GM18858 (cell line): ENCODE data around the gene ZNF37A.
"Not testable (repeated sequence)": the region's sequence is repeated elsewhere in the genome, so short reads cannot be mapped to it uniquely, and the experiment has no call there.

Experiments
- ATAC-seq: cut with Tn5 transposase; IDR thresholded peaks from one replicate; pipeline ENCODE4 v1.9.1; 2021; ENCODE audit not compliant: unreplicated experiment

Gene ZNF37A

DNA sequence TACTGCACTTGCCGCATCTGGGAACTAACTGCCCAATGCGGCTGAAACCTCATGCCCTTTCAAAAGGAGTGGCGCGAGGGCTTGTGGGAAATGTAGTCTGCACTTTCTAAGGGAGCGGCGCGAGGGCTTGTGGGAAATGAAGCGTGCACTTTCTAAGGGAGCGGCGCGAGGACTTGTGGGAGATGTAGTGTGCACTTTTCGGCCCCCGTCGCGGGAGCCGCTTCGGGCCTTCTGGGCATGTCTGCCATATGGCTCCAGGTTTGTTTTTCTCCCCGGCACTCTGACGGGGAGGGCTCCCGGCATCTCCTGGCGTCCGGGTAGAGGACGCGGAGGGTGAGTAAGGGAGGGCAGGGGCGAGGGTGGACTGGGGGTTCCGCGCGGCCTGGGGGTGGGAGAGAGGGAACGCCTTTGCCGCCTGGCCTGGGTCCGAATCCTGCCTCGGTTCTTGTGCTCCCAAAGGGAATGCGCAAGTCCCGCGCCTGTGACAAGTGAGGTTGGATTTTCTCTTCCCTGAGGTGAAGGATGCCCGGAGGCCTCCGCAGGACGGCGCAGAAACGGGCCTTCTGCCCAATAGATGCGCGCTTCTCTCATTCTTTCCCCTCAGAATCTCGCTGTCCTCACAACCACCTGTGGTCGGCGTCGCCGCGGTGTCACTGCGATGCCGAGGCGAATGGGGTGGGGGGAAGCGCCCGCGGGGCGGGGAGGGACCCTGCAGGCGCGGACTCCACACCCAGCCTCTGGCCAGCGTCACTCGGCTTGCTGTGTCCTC is at the start of gene ZNF37A:
Gene ZNF37A (plus strand): TSS at position 180 of the 769 bp plus-strand sequence. CDS start 2,281 bp downstream, outside the sequence.
- ATAC-seq, result peak; percentile 98

DNA sequence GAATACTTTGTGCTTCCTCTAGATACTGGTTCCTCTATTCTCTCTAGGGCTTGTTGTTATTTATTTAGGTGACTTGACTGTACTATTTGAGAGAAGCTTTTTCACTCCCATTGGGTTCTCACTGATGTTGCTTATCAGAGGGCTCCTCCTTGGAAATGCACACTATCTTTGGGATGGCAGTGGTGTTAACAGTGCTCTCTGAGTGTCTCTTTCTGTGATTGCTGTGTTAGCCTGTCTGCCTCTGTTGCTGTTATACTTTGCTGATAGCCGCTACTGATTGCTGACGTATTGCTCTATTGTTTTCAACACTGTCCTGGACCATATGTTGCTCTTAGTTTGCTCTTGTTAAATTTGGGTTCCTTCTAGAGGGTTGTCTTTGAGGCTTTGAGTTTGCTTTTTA is 49.0 kb upstream of the ZNF37A start:
- no peak for ATAC-seq

DNA sequence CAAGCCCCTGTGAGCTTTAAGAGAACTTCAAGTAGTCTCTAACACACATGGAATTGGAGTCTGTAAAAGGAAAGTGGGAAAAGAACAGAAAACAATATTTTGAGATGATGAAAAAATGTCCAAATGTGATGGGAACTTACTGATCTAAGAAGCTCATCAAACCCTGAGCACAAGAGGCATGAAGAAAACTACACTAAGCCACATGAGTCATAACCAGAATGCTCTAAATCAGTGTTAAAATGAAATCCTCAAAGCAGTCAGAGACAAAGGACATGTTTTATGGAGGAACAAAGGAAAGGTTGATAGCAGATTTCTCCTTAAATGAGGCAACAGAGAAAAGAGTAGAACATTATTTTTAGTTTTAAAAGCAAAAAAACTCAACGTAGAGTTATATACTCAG is 46.5 kb upstream of the ZNF37A start:
- ATAC-seq, result peak; percentile 93

DNA sequence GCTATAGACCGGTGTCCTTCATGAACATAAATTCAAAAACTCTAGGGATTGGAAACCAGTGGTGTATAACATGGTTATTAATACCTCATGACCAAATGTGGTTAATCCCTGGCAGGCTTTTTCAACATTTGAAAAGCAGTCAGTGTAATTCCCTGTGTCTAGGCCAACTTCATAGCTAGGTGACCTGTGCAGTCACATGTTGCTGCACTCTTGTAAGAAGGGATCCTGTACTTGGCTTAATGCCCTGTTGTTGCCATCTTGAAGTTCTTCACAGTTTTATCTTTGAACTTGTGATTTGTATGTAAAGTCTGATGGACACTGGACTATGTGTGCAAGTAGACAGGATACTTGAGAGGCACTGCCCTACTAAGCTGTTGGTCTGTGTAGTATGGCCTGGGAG is 43.9 kb upstream of the ZNF37A start:
- ATAC-seq, result no peak

DNA sequence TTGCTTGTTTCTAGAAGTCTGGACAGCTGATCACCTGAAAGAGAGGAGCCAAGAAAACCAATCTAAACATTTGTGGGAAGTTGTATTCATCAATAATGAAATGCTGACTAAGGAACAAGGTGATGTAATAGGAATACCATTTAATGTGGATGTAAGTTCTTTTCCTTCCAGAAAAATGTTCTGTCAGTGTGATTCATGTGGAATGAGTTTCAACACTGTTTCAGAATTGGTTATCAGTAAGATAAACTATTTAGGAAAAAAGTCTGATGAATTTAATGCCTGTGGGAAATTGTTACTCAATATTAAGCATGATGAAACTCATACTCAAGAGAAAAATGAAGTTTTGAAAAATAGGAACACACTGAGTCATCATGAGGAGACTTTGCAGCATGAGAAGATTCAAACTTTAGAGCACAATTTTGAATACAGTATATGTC is 39.8 kb upstream of the ZNF37A start:
- ATAC-seq, result no peak

DNA sequence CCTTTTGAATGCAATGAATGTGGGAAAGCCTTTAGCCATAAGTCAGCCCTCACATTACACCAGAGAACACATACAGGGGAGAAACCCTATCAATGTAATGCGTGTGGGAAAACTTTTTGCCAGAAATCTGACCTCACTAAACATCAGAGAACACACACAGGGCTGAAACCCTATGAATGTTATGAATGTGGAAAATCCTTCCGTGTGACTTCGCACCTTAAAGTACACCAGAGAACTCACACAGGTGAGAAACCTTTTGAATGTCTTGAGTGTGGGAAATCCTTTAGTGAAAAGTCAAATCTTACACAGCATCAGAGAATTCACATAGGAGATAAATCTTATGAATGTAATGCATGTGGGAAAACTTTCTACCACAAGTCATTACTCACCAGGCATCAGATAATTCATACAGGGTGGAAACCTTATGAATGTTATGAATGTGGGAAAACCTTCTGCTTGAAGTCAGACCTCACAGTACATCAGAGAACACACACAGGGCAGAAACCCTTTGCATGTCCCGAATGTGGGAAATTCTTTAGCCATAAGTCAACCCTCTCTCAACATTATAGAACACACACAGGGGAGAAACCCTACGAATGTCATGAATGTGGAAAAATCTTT is 38.8 kb upstream of the ZNF37A start:
- not testable (repeated sequence) for ATAC-seq

DNA sequence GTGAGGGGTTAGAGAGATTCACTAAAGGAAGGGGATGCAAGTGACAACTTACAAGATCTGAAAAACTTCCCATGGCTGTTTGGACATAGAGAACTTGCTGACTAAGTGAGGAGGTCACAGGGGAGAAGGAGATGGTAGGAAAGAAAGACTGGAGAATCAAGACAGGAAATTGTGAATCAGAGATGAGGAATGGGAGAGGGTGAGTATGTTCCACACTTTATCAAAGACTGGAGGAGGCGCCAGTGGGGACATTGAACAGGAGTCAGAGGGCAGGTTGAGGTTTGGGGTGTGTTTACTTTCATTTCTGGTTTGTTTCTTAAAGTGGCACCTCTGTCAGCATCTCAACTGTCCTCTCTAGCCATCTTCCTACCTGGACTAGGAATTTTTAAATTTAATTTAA is 24.5 kb upstream of the ZNF37A start:
- not testable (repeated sequence) for ATAC-seq

DNA sequence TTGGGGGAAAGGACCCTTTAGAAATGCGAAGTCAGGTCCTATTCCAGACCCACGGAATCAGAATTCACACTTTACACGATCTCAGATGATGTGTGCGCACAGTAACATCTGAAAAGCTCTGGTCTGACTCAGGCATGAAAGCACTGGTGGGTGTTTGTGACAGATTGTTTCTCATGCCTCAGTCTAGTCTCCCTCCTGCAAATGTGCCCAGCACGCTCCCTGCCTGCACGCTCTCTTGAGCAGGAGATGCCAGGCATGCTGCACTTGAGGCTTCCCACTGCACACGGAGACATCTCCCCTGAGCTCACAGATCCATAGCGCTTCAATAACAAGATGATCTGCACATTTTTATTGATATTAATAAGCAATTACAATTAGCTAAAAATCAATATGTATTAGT is 23.6 kb upstream of the ZNF37A start:
- no peak for ATAC-seq

DNA sequence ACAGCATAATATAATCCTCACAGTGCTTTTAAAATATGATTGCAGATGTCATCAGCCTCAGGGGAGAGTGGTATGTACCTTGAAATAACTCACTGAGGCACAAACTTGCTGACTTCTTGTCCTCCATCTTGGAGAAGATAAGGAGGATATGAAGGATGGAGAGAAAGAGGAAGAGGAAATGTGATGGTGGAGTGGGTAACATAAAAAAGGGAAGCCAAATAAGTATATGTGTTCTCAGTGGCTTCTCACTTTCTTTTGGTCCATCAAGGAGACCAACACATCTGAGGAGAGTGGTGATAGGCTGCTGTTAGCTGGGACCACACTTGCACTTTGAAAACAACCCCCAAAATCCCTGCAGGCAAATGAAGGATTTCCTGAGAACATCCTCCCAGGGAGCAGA is 21.6 kb upstream of the ZNF37A start:
- ATAC-seq, result no peak

DNA sequence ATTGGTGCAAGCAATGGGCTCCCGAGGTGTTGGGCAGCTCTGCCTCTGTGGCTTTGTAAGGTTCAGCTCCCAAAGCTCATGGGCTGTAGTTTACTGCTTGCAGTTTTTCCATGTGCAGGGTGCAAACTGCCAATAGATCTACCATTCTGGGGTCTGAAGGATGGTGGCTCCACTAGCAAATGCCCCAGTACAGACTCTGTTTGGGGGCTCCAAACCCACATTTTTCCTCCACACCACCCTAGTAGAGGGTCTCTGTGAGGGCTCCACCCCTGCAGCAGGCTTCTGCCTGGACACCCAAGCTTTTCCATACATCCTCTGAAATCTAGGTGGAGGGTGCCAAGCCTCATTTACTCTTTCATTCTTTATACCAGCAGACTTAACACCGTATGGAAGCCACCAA is 17.4 kb upstream of the ZNF37A start:
- no peak for ATAC-seq

DNA sequence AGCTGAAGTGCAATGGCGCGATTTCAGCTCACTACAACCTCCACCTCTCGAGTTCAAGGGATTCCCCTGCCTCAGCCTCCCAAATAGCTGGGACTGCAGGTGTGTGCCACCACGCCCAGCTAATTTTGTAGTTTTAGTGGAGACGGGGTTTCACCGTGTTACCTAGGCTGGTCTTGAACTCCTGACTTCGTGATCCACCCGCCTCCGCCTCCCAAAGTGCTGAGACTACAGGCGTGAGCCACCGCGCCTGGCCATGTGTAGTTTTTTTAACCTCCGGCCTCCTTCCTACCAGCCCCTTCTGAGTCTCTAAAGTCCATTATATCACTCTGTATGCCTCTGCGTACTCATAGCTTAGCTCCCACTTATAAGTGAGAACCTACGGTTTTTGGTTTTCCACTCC is 819 bp upstream of the ZNF37A start:
- ATAC-seq, result not testable (repeated sequence)

DNA sequence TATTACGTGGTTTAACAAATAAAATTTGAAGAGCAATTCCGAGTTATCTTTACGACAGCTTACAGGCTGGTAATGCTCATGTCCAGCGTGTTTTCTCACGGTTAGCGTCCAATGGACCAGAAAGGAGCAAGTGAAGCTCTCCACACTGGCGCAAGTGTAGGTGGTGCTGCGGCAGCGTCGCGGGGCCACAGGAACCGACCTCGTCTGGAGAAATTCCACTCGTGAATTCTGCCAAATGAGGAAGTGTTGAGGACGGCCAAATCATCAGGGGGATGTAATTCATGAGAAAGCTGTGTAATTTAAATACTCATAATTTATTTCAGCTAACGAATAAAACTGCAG is 350 bp upstream of the ZNF37A start:
- ATAC-seq, result peak; percentile 16

DNA sequence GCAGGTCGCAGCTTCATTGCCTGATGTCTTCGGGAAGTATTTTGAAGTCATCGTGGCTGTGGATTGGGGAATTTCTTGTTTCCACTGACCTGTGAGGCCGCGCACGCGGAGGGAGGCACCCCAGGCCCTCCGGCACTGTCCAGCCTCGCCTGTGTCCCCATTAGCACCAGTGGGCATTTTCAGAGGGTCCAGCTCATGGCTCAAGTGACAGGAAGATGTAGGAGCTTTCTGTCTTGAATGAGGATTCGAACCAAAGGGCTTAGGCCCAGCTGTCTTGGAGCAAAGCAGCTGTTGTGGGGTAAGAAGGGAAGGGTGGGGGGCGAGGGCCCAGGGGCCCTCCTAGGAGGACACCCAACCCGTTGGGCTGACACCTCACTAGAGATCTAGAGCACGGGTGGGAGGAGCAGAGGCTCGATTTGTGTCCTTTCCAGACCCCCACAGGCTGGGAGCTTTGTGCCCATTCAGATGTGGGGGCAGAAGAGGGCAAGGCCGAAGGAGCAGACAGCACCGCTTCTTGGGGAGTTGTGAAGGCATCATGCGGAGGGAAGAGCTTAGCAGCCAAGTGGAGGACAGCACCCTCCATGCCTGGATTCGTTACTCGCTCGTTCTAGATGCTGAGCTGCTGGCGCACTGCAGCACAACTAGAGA is 914 bp downstream of the ZNF37A start:
- no peak for ATAC-seq

DNA sequence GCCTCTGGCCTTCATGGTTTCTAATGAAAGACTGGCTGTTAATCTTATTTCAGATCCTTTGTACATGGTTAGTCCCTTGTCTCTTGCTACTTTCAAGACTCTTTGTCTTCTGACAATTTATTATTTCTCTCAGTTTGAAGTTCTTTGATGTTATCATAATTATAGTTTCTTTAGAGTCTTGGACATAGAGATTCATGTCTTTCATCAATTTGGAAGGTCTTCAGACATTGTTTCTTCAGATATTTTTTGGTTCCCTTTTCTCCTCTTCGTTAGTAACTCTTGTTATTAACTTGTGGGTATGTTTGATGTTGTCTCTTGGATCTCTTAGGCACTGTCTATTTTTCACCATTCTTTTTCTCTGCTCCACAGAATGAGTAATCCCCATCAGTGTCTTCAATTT is 8.7 kb downstream of the ZNF37A start:
- no peak for ATAC-seq

DNA sequence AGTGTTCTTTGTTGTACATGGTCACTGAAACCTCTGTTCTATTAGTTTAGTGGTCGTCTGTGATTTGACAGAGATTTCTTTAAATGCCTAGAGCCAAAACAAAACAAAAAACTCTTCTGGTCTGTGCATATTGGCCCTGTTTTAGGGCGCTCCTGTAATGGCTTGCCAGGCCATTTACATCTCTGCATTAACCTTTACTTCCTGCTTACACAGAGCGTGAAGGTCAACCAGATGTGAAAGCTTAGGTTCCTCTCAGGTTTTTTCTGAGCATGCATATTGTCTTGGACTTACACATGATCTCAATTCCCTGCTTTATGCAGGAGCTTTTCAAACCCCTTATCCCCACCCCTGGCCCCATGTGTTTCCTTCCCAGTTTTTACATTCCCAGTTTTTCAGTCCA is 9.6 kb downstream of the ZNF37A start:
- ATAC-seq, result no peak

DNA sequence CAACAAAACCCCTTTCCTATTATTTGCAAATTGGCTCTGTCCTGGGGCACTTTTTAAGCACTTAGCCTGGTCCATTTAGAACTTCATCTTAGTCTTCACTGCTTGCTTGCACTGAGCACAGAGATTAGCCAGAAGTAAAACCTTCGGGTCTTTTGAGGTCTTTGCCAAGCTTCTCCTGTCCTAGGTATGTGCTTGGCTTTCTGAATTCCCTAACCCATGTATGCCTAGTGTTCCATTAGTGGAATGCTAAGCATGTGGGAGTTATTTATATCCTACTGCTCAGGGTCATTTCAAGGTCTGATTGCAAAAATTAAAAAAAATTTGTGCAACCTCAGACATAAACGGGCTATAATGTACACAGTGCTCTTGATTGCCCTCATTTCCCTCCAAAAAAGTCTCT is 18.0 kb downstream of the ZNF37A start:
- no peak for ATAC-seq

DNA sequence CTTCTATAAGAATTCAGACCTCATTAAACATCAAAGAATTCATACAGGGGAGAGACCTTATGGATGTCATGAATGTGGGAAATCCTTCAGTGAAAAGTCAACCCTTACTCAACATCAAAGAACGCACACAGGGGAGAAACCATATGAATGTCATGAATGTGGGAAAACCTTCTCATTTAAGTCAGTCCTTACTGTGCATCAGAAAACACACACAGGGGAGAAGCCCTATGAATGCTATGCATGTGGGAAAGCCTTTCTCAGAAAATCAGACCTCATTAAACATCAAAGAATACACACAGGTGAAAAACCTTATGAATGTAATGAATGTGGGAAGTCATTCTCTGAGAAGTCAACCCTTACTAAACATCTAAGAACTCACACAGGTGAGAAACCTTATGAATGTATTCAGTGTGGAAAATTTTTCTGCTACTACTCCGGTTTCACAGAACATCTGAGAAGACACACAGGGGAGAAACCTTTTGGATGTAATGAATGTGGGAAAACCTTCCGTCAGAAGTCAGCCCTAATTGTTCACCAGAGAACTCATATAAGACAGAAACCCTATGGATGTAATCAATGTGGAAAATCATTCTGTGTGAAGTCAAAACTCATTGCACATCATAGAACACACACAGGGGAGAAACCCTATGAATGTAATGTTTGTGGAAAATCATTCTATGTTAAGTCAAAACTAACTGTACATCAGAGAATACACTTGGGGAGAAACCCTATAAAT is 24.1 kb downstream of the ZNF37A start:
- ATAC-seq, result no peak

DNA sequence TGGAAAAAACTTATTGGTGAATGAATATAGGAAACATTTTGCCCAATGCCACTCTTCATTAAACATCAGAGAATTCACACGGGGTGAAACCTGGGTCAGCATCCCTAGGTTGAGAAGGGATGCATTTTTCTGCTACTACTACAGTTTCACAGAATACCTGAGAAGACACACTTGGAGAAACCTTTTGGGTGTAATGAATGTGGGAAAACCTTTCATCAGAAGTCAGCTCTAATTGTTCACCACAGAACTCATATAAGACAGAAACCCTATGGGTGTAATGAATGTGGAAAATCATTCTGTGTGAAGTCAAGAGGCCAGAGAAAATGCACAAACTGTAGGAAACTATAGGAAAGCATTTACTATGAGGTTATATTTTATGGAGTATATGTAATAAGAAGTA is 24.9 kb downstream of the ZNF37A start:
- no peak for ATAC-seq

DNA sequence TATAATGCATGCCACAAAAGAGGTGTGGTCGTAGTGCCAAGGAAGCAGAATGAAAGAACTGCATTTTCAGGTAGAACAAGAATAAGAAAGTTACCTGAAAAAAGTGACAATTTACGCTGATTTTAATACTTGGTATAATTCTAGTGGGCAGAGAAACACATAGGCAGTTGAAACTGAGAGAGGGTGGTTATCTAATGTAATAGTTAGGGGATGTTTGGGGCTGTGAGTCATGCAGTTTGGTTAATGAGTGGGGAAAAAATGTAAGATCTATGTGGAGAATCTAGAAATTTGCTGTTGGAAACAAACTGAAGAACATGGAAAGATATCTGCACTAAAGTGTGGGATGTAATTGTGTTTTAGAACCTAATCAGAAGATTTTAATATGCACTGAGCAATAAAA is 33.7 kb downstream of the ZNF37A start:
- ATAC-seq, result no peak

DNA sequence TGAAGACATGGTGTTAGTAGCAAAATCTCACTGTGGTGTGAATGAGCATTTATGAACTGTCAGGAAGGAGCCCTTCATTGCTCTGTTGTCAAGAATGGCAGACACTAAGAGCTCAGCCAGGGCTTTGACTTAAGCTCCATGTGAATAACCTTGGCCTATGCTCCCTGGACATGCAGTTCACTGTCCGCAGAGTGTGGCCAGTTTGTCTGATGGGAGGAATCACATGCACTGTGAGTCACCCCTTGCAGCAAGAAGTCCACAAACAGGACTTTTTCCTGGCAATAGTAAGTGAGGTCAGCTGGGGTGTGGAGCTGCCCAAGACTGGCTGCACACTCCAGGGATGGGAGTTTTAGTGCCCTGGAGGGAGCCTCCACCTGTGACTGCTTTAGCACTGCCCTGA is 49.5 kb downstream of the ZNF37A start:
- ATAC-seq, result no peak

DNA sequence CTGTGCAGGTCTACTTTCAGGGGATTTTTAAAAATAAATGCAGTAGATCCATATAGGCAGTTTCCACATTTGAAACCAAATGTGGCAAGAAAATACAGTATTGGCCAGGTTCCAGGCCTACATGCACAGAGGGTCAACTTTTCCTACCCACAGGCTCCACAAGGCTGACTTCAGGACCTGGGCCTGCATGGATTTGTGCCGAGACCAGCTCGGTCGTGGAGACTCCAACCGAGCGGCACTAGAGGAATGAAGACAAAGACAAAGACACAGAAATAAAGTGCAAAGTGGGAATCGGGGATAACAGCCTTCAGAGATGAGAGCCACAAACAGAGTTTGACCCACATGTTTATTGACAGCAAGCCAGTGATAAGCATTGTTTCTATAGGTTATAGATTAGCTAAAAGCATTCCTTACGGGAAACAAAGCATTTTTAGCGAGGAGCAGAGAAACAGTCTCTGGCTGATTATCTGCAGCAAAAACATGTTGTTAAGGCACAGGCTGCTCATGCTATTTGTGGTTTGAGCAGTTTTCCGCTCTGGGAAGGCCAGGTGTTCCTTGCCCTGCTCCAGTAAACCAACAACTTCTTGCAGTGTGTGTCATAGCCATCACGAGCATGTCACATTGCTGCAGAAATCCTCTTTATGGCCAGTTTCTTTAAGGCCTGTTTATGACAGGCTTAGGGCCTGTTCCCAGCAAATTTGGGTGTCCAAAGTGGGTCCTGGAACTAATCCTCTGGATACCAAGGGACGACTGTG is 52.6 kb downstream of the ZNF37A start:
- ATAC-seq, result no peak
